Osteocyte (in vitro differentiated cells): Measurements from ENCODE around the gene PTCSC3. TPM values are rescaled to one million over a fixed set of nuclear protein-coding genes. Genes with fewer than 3 reads are reported as not detected.

Experiments
- DNase-seq: peaks from one replicate; pipeline ENCODE4 v3.0.0; 2021; ENCODE audit warnings: mixed read lengths; ENCODE audit not compliant: unreplicated experiment; ENCODE audit errors: extremely low spot score
- H3K27ac Mint-ChIP-seq: one replicate; pipeline ENCODE4 v1.8.0; 2021; ENCODE audit warnings: mild to moderate bottlenecking, mixed read lengths; ENCODE audit not compliant: unreplicated experiment
- H3K27me3 Mint-ChIP-seq: one replicate; pipeline ENCODE4 v1.8.0; 2021; ENCODE audit warnings: mixed read lengths; ENCODE audit not compliant: unreplicated experiment
- H3K36me3 Mint-ChIP-seq: one replicate; pipeline ENCODE4 v1.8.0; 2021; ENCODE audit warnings: mixed read lengths; ENCODE audit not compliant: unreplicated experiment
- H3K4me1 Mint-ChIP-seq: one replicate; pipeline ENCODE4 v1.8.0; 2021; ENCODE audit warnings: mixed read lengths; ENCODE audit not compliant: unreplicated experiment
- H3K4me3 Mint-ChIP-seq: one replicate; pipeline ENCODE4 v1.8.0; 2021; ENCODE audit warnings: mild to moderate bottlenecking, moderate library complexity, mixed read lengths; ENCODE audit not compliant: unreplicated experiment
- H3K9me3 Mint-ChIP-seq: one replicate; pipeline ENCODE4 v1.8.0; 2021; ENCODE audit warnings: mixed read lengths; ENCODE audit not compliant: unreplicated experiment
- total RNA-seq: library from RNA; stranded (reverse); gene quantifications from 2 replicates; pipeline ENCODE4 v1.2.1, GENCODE V29; 2021
- TF ChIP-seq, protein P1 (sequence below): fragments of 200-600 bp; sonication (generic); IDR thresholded peaks from 2 replicates; pipeline ENCODE4 v1.5.0; 2021; ENCODE audit warnings: antibody characterized with exemption, mild to moderate bottlenecking, moderate library complexity

PTCSC3 gene
- total RNA-seq, 1 donor from 2014 or later, result not detected

DNA sequence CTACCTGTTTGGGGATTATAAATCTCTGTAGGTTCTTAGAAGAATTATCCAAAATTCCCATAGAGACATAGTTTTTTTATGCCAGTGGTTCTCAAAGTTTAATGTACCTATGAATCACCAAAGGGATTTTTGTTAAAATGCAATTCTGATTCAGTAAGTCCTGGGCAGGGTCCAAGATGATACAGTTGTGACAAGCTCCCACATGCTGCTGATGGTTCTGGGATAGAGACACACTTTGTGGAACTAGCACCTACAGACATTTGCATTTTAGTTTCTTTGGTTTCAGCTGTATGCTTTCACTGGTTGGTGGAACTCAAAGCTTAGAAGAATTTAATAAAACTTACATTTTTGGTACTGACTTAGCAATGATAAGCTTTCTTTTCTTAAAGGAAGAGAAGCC is 80.4 kb downstream of the PTCSC3 start:
- TF ChIP-seq, protein P1, sequence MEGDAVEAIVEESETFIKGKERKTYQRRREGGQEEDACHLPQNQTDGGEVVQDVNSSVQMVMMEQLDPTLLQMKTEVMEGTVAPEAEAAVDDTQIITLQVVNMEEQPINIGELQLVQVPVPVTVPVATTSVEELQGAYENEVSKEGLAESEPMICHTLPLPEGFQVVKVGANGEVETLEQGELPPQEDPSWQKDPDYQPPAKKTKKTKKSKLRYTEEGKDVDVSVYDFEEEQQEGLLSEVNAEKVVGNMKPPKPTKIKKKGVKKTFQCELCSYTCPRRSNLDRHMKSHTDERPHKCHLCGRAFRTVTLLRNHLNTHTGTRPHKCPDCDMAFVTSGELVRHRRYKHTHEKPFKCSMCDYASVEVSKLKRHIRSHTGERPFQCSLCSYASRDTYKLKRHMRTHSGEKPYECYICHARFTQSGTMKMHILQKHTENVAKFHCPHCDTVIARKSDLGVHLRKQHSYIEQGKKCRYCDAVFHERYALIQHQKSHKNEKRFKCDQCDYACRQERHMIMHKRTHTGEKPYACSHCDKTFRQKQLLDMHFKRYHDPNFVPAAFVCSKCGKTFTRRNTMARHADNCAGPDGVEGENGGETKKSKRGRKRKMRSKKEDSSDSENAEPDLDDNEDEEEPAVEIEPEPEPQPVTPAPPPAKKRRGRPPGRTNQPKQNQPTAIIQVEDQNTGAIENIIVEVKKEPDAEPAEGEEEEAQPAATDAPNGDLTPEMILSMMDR, result no peak
- Mint-ChIP-seq H3K4me3 (no peak overlapping the region), H3K27ac (no peak overlapping the region), H3K4me1 (peaks cover 8% of the 10 kb centered on the region), H3K36me3 (no peaks in the 10 kb centered on the region), H3K27me3 (peaks cover 4% of the 10 kb centered on the region), H3K9me3 (no peaks in the 10 kb centered on the region)
- DNase-seq, result no peak

DNA sequence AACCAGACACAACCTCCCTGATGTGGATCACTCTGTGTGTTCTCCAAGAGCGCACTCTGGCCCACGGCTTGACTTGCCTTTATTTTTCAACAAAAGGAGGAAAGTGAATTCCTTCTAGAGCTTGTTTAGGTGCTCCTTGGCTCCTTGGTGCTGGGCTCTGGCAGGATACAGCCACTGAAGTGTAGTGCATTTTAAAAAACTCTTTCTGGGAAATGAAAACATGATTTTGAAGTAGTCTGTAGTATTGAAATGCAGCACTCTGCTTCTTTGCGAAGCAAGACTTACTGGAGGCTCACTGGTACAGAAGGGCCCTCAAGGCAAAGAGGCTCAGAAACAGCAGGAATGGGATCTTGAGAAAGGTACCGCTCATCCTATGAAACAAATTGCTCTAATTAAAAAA is 81.6 kb downstream of the PTCSC3 start:
- Mint-ChIP-seq H3K4me3 (no peak overlapping the region), H3K4me1 (peaks cover 16% of the 10 kb centered on the region), H3K27ac (no peak overlapping the region), H3K27me3 (peaks cover under 1% of the 10 kb centered on the region), H3K36me3 (no peaks in the 10 kb centered on the region), H3K9me3 (no peaks in the 10 kb centered on the region)
- DNase-seq, result no peak
- TF ChIP-seq, protein P1, result no peak

DNA sequence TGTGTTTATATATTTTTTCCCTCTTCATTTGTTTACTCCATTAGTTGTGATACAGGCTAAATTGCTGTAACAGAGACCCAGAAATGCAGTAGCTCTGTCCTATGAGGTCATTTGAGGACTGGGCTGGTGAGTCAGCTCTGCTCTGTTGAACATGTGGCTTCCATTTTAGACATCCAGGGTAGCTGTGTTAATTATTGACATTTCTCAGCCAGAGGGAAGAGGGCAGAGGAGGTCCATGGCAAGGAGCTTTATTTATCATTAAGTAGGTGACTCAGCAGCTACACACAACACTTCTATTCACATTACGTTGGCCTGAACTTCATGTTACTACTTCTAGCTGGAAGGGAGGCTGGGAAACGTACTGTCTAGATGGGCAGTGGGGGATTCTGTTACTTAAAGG is 85.4 kb downstream of the PTCSC3 start:
- Mint-ChIP-seq H3K4me1 (peaks cover 35% of the 10 kb centered on the region), H3K4me3 (no peak overlapping the region), H3K27ac (peak overlapping the region; percentile 52), H3K36me3 (no peaks in the 10 kb centered on the region), H3K9me3 (no peaks in the 10 kb centered on the region), H3K27me3 (no peaks in the 10 kb centered on the region)
- TF ChIP-seq, protein P1, result peak; percentile 6
- no peak for DNase-seq

DNA sequence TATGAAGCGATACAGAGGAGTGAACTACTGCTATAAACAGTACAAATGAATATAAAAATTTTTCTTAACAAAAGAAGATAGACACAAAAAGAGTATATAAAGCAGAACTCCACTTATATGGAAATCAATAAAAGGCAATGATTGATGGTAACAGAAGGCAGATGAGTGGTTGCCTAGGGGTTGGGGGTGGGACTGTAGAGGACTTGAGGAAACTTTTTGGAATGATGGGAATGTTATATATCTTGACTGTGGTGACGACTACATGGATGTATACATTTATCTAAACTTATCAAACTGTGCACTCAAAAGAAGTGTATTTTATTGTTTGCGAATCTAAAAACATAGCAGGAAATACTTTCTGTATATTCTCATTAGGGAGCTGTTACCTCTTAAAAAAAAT is 89.1 kb downstream of the PTCSC3 start:
- no peak overlapping the region for H3K4me3 Mint-ChIP-seq
- DNase-seq, result no peak
- H3K27me3 Mint-ChIP-seq, result no peaks in the 10 kb centered on the region
- H3K4me1 Mint-ChIP-seq, result peaks cover 37% of the 10 kb centered on the region
- H3K36me3 Mint-ChIP-seq, result no peaks in the 10 kb centered on the region
- H3K27ac Mint-ChIP-seq, result no peak overlapping the region
- no peaks in the 10 kb centered on the region for H3K9me3 Mint-ChIP-seq
- TF ChIP-seq, protein P1, result no peak

DNA sequence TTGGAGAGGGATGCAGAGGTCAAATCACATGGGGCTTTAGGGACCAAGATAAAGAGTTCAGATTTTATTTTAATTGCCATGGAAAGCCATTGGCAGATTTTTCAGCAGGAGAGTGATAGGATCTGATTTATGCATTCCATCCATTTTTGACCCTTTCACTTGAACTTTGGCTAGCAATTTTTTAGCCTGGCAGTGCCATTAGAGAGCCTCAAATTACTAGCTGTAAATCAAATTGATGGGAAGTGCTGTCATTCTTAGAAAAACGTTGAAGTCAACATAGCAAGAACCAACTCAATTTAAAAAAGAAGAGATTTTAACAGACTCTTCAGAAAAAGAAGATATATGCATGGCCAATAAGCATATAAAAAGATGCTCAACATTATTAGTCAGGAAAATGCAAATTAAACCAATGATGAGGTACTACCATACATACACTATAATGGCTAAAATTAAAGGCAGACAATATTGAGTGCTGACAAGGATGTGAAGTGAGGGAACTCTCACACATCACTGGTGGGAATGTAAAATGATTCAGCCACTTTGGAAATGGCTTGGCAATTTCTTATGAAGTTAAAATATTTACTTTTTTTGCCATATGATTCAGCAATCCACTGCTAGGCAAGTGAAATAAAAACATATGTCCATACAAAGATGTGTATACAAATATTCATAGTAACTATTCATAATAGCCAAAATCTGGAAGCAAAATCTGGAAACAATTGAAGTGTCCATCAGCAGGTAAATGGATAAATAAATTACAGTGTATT is 89.7 kb downstream of the PTCSC3 start:
- H3K9me3 Mint-ChIP-seq, result no peaks in the 10 kb centered on the region
- H3K4me3 Mint-ChIP-seq, result no peak overlapping the region
- peaks cover 36% of the 10 kb centered on the region for H3K4me1 Mint-ChIP-seq
- no peaks in the 10 kb centered on the region for H3K27me3 Mint-ChIP-seq
- TF ChIP-seq, protein P1, result no peak
- H3K27ac Mint-ChIP-seq, result no peak overlapping the region
- H3K36me3 Mint-ChIP-seq, result no peaks in the 10 kb centered on the region
- no peak for DNase-seq
